Measurements from ENCODE around the gene DUOXA1.

GRCh38 chr15:45123397-45123796, 6.3 kb downstream of the DUOXA1 start:
- TF ChIP-seq, protein P1, sequence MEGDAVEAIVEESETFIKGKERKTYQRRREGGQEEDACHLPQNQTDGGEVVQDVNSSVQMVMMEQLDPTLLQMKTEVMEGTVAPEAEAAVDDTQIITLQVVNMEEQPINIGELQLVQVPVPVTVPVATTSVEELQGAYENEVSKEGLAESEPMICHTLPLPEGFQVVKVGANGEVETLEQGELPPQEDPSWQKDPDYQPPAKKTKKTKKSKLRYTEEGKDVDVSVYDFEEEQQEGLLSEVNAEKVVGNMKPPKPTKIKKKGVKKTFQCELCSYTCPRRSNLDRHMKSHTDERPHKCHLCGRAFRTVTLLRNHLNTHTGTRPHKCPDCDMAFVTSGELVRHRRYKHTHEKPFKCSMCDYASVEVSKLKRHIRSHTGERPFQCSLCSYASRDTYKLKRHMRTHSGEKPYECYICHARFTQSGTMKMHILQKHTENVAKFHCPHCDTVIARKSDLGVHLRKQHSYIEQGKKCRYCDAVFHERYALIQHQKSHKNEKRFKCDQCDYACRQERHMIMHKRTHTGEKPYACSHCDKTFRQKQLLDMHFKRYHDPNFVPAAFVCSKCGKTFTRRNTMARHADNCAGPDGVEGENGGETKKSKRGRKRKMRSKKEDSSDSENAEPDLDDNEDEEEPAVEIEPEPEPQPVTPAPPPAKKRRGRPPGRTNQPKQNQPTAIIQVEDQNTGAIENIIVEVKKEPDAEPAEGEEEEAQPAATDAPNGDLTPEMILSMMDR (conservative IDR thresholded peaks at IDR 0.05 in 1 of 2, IDR thresholded peaks at IDR 0.05 in 1 of 2; ENCODE audit: extremely low read depth in 1 of 2, insufficient read depth in 1 of 2, low read depth in 1 of 2, low read length in 2 of 2): no peak
- no peak for TF ChIP-seq EZH2 (IDR thresholded peaks at IDR 0.05; ENCODE audit: borderline replicate concordance, low read length)

Data from mammary epithelial cell (primary cell).